Prostate gland (tissue), 2 donors: ENCODE measurements around the gene PRICKLE2. TPM values are rescaled to one million over a fixed set of nuclear protein-coding genes. Genes with fewer than 3 reads are reported as not detected.

Experiments
- DNase-seq: peaks from one replicate; pipeline ENCODE4 v3.0.0-alpha.2; 2019; ENCODE audit warnings: low spot score
- H3K27ac ChIP-seq, 2 donors: fragments of 200-600 bp; sonication (generic); 2 replicates each; pipeline ENCODE4 v1.5.1; 2017 to 2019
- H3K27me3 ChIP-seq: fragments of 200-600 bp; sonication (generic); replicated peaks from 2 replicates; pipeline ENCODE4 v1.5.1; 2019; ENCODE audit not compliant: insufficient read depth
- H3K36me3 ChIP-seq, 2 donors: fragments of 200-600 bp; sonication (generic); 1 replicate in 1 of 2; 2 replicates in 1 of 2; pipeline versions ENCODE4 v1.5.1 to v1.8.1; 2017 to 2019
- H3K4me1 ChIP-seq: fragments of 200-600 bp; sonication (generic); replicated peaks from 2 replicates; pipeline ENCODE4 v1.5.1; 2019
- H3K4me3 ChIP-seq, 2 donors: fragments of 200-600 bp; sonication (generic); 2 replicates each; pipeline ENCODE4 v1.5.1; 2017 to 2019
- H3K9me3 ChIP-seq: fragments of 200-600 bp; sonication (generic); 2 replicates; pipeline ENCODE4 v1.5.1; 2017
- CTCF ChIP-seq, 4 experiments: fragments of 200-600 bp in 2 of 4; fragments of 450-650 bp in 2 of 4; sonication (generic) in 2 of 4; IDR thresholded peaks; 1 replicate in 3 of 4; 2 replicates in 1 of 4; pipeline ENCODE4 v1.5.1; 2016 to 2019; ENCODE audit warnings: antibody characterized with exemption in 4 of 4, mild to moderate bottlenecking in 2 of 4, moderate library complexity in 2 of 4
- POLR2A ChIP-seq: fragments of 450-650 bp; IDR thresholded peaks from one replicate; pipeline ENCODE4 v1.6.1; 2016; ENCODE audit warnings: antibody characterized with exemption, mild to moderate bottlenecking
- POLR2AphosphoS5 ChIP-seq: sonication (generic); formaldehyde crosslinking; IDR thresholded peaks from one replicate; pipeline ENCODE4 v1.6.1; 2017; ENCODE audit warnings: antibody characterized with exemption
- WGBS: methylation state at CpG from one replicate; pipeline ENCODE4 v1.1.5; 2018; 5-methylcytosine and 5-hydroxymethylcytosine counted together
- intact Hi-C: fragments of 100-400 bp; cut with DNase I; formaldehyde crosslinking; loops from one replicate; pipeline ENCODE4 v1.14.2; 2022
- total RNA-seq, 2 donors: library from RNA; depleted of rRNA; stranded (reverse); fragments of >200 nt; gene quantifications; one replicate each; pipeline ENCODE4 v1.1.0, GENCODE V29; 2016

PRICKLE2 gene
- total RNA-seq, 2 donors from 2014 or later = 11.9 to 21.0 TPM

- no peak for DNase-seq
- Histone ChIP-seq H3K27me3 (no peaks in the 10 kb centered on the region), H3K4me1 (no peaks in the 10 kb centered on the region), H3K27ac (no peak overlapping the region), H3K4me3 (no peak overlapping the region), H3K9me3 (no peaks in the 10 kb centered on the region), H3K36me3 (no peaks in the 10 kb centered on the region)
- TF ChIP-seq CTCF (IDR thresholded peaks at IDR 0.05) (no peak), POLR2A (no peak), POLR2AphosphoS5 (no peak)
- intact Hi-C loops = no loop called here
Observed at GRCh38 chr3:64105816-64106215, 119.5 kb downstream of the PRICKLE2 start.

- intact Hi-C loops = no loop called here
- WGBS = 88% methylated on average over 3 of the region's 3 CpGs
- H3K36me3 ChIP-seq = no peaks in the 10 kb centered on the region
- no peaks in the 10 kb centered on the region for H3K27me3 ChIP-seq
- H3K27ac ChIP-seq = no peak overlapping the region
- no peak overlapping the region for H3K4me3 ChIP-seq
- no peak for DNase-seq
- TF ChIP-seq POLR2A = no peak
- TF ChIP-seq POLR2AphosphoS5 = no peak
- TF ChIP-seq CTCF (IDR thresholded peaks at IDR 0.05) = no peak
- H3K9me3 ChIP-seq = no peaks in the 10 kb centered on the region
- no peaks in the 10 kb centered on the region for H3K4me1 ChIP-seq
Observed at GRCh38 chr3:64104691-64105111, 120.6 kb downstream of the PRICKLE2 start.

GRCh38 chr3:64104006-64104405, 121.3 kb downstream of the PRICKLE2 start:
- H3K27me3 ChIP-seq = no peaks in the 10 kb centered on the region
- H3K4me1 ChIP-seq = no peaks in the 10 kb centered on the region
- no peak overlapping the region for H3K4me3 ChIP-seq
- DNase-seq = no peak
- TF ChIP-seq POLR2A = no peak
- no peak for TF ChIP-seq POLR2AphosphoS5
- no peak for TF ChIP-seq CTCF (IDR thresholded peaks at IDR 0.05)
- 72% methylated on average over 3 of the region's 3 CpGs for WGBS
- intact Hi-C loops = no loop called here
- no peaks in the 10 kb centered on the region for H3K36me3 ChIP-seq
- H3K9me3 ChIP-seq = no peaks in the 10 kb centered on the region
- H3K27ac ChIP-seq = no peak overlapping the region

- no peaks in the 10 kb centered on the region for H3K27me3 ChIP-seq
- H3K4me1 ChIP-seq = no peaks in the 10 kb centered on the region
- H3K4me3 ChIP-seq = no peak overlapping the region
- no peaks in the 10 kb centered on the region for H3K9me3 ChIP-seq
- TF ChIP-seq POLR2AphosphoS5 (no peak), POLR2A (no peak), CTCF (IDR thresholded peaks at IDR 0.05) (no peak)
- intact Hi-C loops = no loop called here
- WGBS = 92% methylated on average over 2 of the region's 2 CpGs
- H3K36me3 ChIP-seq = no peaks in the 10 kb centered on the region
- DNase-seq = no peak
- H3K27ac ChIP-seq = no peak overlapping the region
Observed at GRCh38 chr3:64103131-64103530, 122.1 kb downstream of the PRICKLE2 start.

- H3K9me3 ChIP-seq = no peaks in the 10 kb centered on the region
- no peak for TF ChIP-seq CTCF (IDR thresholded peaks at IDR 0.05)
- no peak for TF ChIP-seq POLR2A
- TF ChIP-seq POLR2AphosphoS5 = no peak
- WGBS = 95% methylated on average over 2 of the region's 2 CpGs
- intact Hi-C loops = no loop called here
- DNase-seq = no peak
- no peak overlapping the region for H3K27ac ChIP-seq
- no peaks in the 10 kb centered on the region for H3K4me1 ChIP-seq
- no peak overlapping the region for H3K4me3 ChIP-seq
- no peaks in the 10 kb centered on the region for H3K36me3 ChIP-seq
- H3K27me3 ChIP-seq = no peaks in the 10 kb centered on the region
Observed at GRCh38 chr3:64102147-64102546, 123.1 kb downstream of the PRICKLE2 start.
